SK-N-SH treated with all-trans-retinoic acid at 6 μM for 48 hours (cell line): ENCODE data around the gene TTC3.

ENCODE experiments used
- ATAC-seq: fragments of 200-7000 bp; cut with Tn5 transposase; 3 replicates; pipeline ENCODE4 v1.9.1; 2020; ENCODE audit warnings: mild to moderate bottlenecking, moderate library complexity
- ARNTL ChIP-seq: fragments of 450-650 bp; formaldehyde crosslinking; IDR thresholded peaks from 2 replicates; pipeline ENCODE4 v1.5.0; 2020; ENCODE audit warnings: low read depth, mild to moderate bottlenecking, moderate library complexity, borderline replicate concordance
- BACH2 ChIP-seq: fragments of 250-450 bp; sonication (Bioruptor Pico); IDR thresholded peaks from 2 replicates; pipeline ENCODE4 v1.9.0; 2021; ENCODE audit warnings: mild to moderate bottlenecking, borderline replicate concordance
- CSDC2 ChIP-seq: fragments of 250-450 bp; sonication (Bioruptor Pico); IDR thresholded peaks from 2 replicates; pipeline ENCODE4 v1.5.0; 2020; ENCODE audit warnings: mild to moderate bottlenecking, moderate library complexity
- ESRRG ChIP-seq: fragments of 250-450 bp; sonication (Bioruptor Pico); IDR thresholded peaks from 2 replicates; pipeline ENCODE4 v1.6.1; 2021; ENCODE audit warnings: mild to moderate bottlenecking
- GLIS3 ChIP-seq: fragments of 250-450 bp; sonication (Bioruptor Pico); IDR thresholded peaks from 2 replicates; pipeline ENCODE4 v1.5.0; 2020; ENCODE audit warnings: mild to moderate bottlenecking, moderate library complexity
- ISL1 ChIP-seq: fragments of 250-450 bp; sonication (Bioruptor Pico); IDR thresholded peaks from 2 replicates; pipeline ENCODE4 v2.1.2; 2022; ENCODE audit warnings: mild to moderate bottlenecking, moderate library complexity
- OSR1 ChIP-seq: fragments of 250-450 bp; sonication (Bioruptor Pico); IDR thresholded peaks from 2 replicates; pipeline ENCODE4 v1.8.0; 2022; ENCODE audit warnings: moderate library complexity, mild to moderate bottlenecking, inconsistent platforms
- RARB ChIP-seq: fragments of 250-450 bp; sonication (Bioruptor Pico); IDR thresholded peaks from 2 replicates; pipeline ENCODE4 v1.8.0; 2021; ENCODE audit warnings: mild to moderate bottlenecking, moderate library complexity
- TCF4 ChIP-seq: fragments of 250-450 bp; sonication (Bioruptor Pico); IDR thresholded peaks from 2 replicates; pipeline ENCODE4 v1.8.0; 2021; ENCODE audit warnings: mild to moderate bottlenecking, moderate library complexity, borderline replicate concordance
- TOX ChIP-seq: fragments of 250-450 bp; sonication (Bioruptor Pico); IDR thresholded peaks from 2 replicates; pipeline ENCODE4 v1.8.0; 2021; ENCODE audit warnings: mild to moderate bottlenecking, moderate library complexity, borderline replicate concordance
- ZC3H10 ChIP-seq: fragments of 250-450 bp; sonication (Bioruptor Pico); IDR thresholded peaks from 2 replicates; pipeline ENCODE4 v1.5.1; 2021; ENCODE audit warnings: mild to moderate bottlenecking, moderate library complexity
- ZFP3 ChIP-seq: fragments of 250-450 bp; sonication (Bioruptor Pico); IDR thresholded peaks from 2 replicates; pipeline ENCODE4 v1.5.0; 2020; ENCODE audit warnings: mild to moderate bottlenecking, moderate library complexity
- ZFP30 ChIP-seq: fragments of 450-650 bp; formaldehyde crosslinking; IDR thresholded peaks from 2 replicates; pipeline ENCODE4 v1.5.0; 2022; ENCODE audit warnings: mild to moderate bottlenecking, moderate library complexity
- ZNF565 ChIP-seq: fragments of 450-650 bp; formaldehyde crosslinking; conservative IDR thresholded peaks from 2 replicates; pipeline ENCODE4 v1.5.0; 2020; ENCODE audit warnings: low read depth, mild to moderate bottlenecking, moderate library complexity
- ZNF70 ChIP-seq: fragments of 450-650 bp; formaldehyde crosslinking; IDR thresholded peaks from 2 replicates; pipeline ENCODE4 v1.5.0; 2020; ENCODE audit warnings: mild to moderate bottlenecking, moderate library complexity
- ZNF8 ChIP-seq: fragments of 450-650 bp; formaldehyde crosslinking; IDR thresholded peaks from 2 replicates; pipeline ENCODE4 v1.5.0; 2020; ENCODE audit warnings: mild to moderate bottlenecking, moderate library complexity
- TF ChIP-seq, protein P1 (sequence below): fragments of 250-450 bp; sonication (Bioruptor Pico); IDR thresholded peaks from 2 replicates; pipeline ENCODE4 v1.5.0; 2020; ENCODE audit warnings: mild to moderate bottlenecking, moderate library complexity
- TF ChIP-seq, protein P2 (sequence below): fragments of 250-450 bp; sonication (Bioruptor Pico); IDR thresholded peaks from 2 replicates; pipeline ENCODE4 v1.8.0; 2021; ENCODE audit warnings: low read depth, mild to moderate bottlenecking, moderate library complexity, borderline replicate concordance
- TF ChIP-seq, protein P3 (sequence below): fragments of 250-450 bp; sonication (Bioruptor Pico); IDR thresholded peaks from 2 replicates; pipeline ENCODE4 v1.5.1; 2021; ENCODE audit warnings: mild to moderate bottlenecking, moderate library complexity
- TF ChIP-seq, protein P4 (sequence below): fragments of 250-450 bp; sonication (Bioruptor Pico); IDR thresholded peaks from 2 replicates; pipeline ENCODE4 v1.5.1; 2020; ENCODE audit warnings: low read depth, mild to moderate bottlenecking, moderate library complexity
- TF ChIP-seq, protein P5 (sequence below): fragments of 250-450 bp; sonication (Bioruptor Pico); IDR thresholded peaks from 2 replicates; pipeline ENCODE4 v1.8.0; 2020; ENCODE audit warnings: mild to moderate bottlenecking, moderate library complexity, borderline replicate concordance

TTC3 gene

GRCh38 chr21:37128076-37128475, 55.0 kb downstream of the TTC3 start:
- ATAC-seq = no peak
- TF ChIP-seq OSR1 (CRISPR knock-in tag) = no peak
- TF ChIP-seq RARB (CRISPR knock-in tag) = no peak
- TF ChIP-seq GLIS3 (CRISPR knock-in tag) = no peak
- no peak for TF ChIP-seq ZFP3
- TF ChIP-seq TOX (CRISPR knock-in tag) = no peak
- TF ChIP-seq, protein P1, sequence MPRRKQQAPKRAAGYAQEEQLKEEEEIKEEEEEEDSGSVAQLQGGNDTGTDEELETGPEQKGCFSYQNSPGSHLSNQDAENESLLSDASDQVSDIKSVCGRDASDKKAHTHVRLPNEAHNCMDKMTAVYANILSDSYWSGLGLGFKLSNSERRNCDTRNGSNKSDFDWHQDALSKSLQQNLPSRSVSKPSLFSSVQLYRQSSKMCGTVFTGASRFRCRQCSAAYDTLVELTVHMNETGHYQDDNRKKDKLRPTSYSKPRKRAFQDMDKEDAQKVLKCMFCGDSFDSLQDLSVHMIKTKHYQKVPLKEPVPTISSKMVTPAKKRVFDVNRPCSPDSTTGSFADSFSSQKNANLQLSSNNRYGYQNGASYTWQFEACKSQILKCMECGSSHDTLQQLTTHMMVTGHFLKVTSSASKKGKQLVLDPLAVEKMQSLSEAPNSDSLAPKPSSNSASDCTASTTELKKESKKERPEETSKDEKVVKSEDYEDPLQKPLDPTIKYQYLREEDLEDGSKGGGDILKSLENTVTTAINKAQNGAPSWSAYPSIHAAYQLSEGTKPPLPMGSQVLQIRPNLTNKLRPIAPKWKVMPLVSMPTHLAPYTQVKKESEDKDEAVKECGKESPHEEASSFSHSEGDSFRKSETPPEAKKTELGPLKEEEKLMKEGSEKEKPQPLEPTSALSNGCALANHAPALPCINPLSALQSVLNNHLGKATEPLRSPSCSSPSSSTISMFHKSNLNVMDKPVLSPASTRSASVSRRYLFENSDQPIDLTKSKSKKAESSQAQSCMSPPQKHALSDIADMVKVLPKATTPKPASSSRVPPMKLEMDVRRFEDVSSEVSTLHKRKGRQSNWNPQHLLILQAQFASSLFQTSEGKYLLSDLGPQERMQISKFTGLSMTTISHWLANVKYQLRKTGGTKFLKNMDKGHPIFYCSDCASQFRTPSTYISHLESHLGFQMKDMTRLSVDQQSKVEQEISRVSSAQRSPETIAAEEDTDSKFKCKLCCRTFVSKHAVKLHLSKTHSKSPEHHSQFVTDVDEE (CRISPR knock-in tag) = no peak
- TF ChIP-seq, protein P2, sequence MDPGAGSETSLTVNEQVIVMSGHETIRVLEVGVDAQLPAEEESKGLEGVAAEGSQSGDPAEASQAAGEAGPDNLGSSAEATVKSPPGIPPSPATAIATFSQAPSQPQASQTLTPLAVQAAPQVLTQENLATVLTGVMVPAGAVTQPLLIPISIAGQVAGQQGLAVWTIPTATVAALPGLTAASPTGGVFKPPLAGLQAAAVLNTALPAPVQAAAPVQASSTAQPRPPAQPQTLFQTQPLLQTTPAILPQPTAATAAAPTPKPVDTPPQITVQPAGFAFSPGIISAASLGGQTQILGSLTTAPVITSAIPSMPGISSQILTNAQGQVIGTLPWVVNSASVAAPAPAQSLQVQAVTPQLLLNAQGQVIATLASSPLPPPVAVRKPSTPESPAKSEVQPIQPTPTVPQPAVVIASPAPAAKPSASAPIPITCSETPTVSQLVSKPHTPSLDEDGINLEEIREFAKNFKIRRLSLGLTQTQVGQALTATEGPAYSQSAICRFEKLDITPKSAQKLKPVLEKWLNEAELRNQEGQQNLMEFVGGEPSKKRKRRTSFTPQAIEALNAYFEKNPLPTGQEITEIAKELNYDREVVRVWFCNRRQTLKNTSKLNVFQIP (CRISPR knock-in tag) = no peak
- TF ChIP-seq BACH2 (CRISPR knock-in tag) = no peak
- no peak for TF ChIP-seq ZFP30
- no peak for TF ChIP-seq ZNF8
- TF ChIP-seq, protein P3, sequence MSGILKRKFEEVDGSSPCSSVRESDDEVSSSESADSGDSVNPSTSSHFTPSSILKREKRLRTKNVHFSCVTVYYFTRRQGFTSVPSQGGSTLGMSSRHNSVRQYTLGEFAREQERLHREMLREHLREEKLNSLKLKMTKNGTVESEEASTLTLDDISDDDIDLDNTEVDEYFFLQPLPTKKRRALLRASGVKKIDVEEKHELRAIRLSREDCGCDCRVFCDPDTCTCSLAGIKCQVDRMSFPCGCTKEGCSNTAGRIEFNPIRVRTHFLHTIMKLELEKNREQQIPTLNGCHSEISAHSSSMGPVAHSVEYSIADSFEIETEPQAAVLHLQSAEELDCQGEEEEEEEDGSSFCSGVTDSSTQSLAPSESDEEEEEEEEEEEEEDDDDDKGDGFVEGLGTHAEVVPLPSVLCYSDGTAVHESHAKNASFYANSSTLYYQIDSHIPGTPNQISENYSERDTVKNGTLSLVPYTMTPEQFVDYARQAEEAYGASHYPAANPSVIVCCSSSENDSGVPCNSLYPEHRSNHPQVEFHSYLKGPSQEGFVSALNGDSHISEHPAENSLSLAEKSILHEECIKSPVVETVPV (CRISPR knock-in tag) = no peak
- TF ChIP-seq TCF4 (CRISPR knock-in tag) = no peak
- no peak for TF ChIP-seq ESRRG (CRISPR knock-in tag)
- TF ChIP-seq ZNF70 (CRISPR knock-in tag) = no peak
- TF ChIP-seq ZNF565 = no peak
- TF ChIP-seq, protein P4, sequence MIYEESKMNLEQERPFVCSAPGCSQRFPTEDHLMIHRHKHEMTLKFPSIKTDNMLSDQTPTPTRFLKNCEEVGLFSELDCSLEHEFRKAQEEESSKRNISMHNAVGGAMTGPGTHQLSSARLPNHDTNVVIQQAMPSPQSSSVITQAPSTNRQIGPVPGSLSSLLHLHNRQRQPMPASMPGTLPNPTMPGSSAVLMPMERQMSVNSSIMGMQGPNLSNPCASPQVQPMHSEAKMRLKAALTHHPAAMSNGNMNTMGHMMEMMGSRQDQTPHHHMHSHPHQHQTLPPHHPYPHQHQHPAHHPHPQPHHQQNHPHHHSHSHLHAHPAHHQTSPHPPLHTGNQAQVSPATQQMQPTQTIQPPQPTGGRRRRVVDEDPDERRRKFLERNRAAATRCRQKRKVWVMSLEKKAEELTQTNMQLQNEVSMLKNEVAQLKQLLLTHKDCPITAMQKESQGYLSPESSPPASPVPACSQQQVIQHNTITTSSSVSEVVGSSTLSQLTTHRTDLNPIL (CRISPR knock-in tag) = no peak
- no peak for TF ChIP-seq ISL1

DNA sequence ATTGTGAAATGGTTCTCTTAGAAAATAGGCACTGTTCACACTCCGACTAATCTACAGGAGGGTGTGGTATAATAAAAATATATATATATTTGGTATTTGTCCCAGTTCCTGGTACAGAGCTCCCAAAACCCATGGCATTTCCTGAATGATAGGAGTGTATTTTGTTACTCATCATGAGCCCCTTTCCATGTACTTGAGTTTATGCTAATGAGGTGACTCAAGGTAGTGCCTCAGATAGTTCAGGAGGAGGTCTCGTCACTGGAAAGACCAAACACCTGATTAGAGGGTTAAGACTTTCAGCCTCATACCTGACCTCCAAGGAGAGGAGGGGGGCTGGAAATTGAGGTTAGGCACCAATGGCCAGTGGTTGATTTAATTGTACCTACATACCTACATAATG, 57.9 kb downstream of the TTC3 start:
- ATAC-seq = no peak
- no peak for TF ChIP-seq GLIS3 (CRISPR knock-in tag)
- no peak for TF ChIP-seq ZFP3
- TF ChIP-seq ZNF8 = no peak

- no peak for ATAC-seq
- TF ChIP-seq ESRRG (CRISPR knock-in tag) = no peak
- no peak for TF ChIP-seq OSR1 (CRISPR knock-in tag)
- no peak for TF ChIP-seq ISL1
- TF ChIP-seq ARNTL (CRISPR knock-in tag) = no peak
- TF ChIP-seq, protein P5, sequence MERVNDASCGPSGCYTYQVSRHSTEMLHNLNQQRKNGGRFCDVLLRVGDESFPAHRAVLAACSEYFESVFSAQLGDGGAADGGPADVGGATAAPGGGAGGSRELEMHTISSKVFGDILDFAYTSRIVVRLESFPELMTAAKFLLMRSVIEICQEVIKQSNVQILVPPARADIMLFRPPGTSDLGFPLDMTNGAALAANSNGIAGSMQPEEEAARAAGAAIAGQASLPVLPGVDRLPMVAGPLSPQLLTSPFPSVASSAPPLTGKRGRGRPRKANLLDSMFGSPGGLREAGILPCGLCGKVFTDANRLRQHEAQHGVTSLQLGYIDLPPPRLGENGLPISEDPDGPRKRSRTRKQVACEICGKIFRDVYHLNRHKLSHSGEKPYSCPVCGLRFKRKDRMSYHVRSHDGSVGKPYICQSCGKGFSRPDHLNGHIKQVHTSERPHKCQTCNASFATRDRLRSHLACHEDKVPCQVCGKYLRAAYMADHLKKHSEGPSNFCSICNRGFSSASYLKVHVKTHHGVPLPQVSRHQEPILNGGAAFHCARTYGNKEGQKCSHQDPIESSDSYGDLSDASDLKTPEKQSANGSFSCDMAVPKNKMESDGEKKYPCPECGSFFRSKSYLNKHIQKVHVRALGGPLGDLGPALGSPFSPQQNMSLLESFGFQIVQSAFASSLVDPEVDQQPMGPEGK (CRISPR knock-in tag) = no peak
- no peak for TF ChIP-seq ZFP30
- TF ChIP-seq ZNF565 = no peak
- no peak for TF ChIP-seq GLIS3 (CRISPR knock-in tag)
- TF ChIP-seq, protein P2 (CRISPR knock-in tag) = no peak
- no peak for TF ChIP-seq CSDC2 (CRISPR knock-in tag)
- TF ChIP-seq ZNF70 (CRISPR knock-in tag) = no peak
- no peak for TF ChIP-seq ZC3H10 (CRISPR knock-in tag)
- no peak for TF ChIP-seq RARB (CRISPR knock-in tag)
- TF ChIP-seq, protein P4 (CRISPR knock-in tag) = no peak
- TF ChIP-seq BACH2 (CRISPR knock-in tag) = no peak
- TF ChIP-seq TCF4 (CRISPR knock-in tag) = no peak
Observed at GRCh38 chr21:37136261-37136660, 63.2 kb downstream of the TTC3 start.
